Osteoblast (primary cell): ENCODE measurements around the gene TRIM72. TPM values are rescaled to one million over a fixed set of nuclear protein-coding genes. Genes with fewer than 3 reads are reported as not detected.
"Not testable (repeated sequence)": the region's sequence is repeated elsewhere in the genome, so short reads cannot be mapped to it uniquely, and the experiment has no call there.

Source experiments
- DNase-seq: peaks from one replicate; pipeline ENCODE4 v3.0.0; 2011; ENCODE audit warnings: low spot score, mixed read lengths; ENCODE audit not compliant: insufficient read length; ENCODE audit errors: missing footprints
- H2AFZ ChIP-seq: 2 replicates; pipeline ENCODE4 v1.6.0; 2011; ENCODE audit warnings: mild to moderate bottlenecking, low read length
- H3K27ac ChIP-seq: 2 replicates; pipeline ENCODE4 v1.5.1; 2011; ENCODE audit warnings: mild to moderate bottlenecking, low read depth, low read length, moderate library complexity
- H3K27me3 ChIP-seq: 2 replicates; pipeline ENCODE4 v1.6.0; 2012; ENCODE audit warnings: mild to moderate bottlenecking, control low read depth, inconsistent platforms, low read length, moderate library complexity; ENCODE audit not compliant: insufficient read depth
- H3K36me3 ChIP-seq: 2 replicates; pipeline ENCODE4 v1.5.1; 2011; ENCODE audit warnings: mild to moderate bottlenecking, low read length, control low read depth, moderate library complexity; ENCODE audit not compliant: insufficient read depth
- H3K4me1 ChIP-seq: 2 replicates; pipeline ENCODE4 v1.5.1; 2011; ENCODE audit warnings: mild to moderate bottlenecking, low read length, control low read depth, moderate library complexity; ENCODE audit not compliant: insufficient read depth
- H3K4me2 ChIP-seq: 2 replicates; pipeline ENCODE4 v1.6.0; 2011; ENCODE audit warnings: mild to moderate bottlenecking, low read length; ENCODE audit not compliant: insufficient read depth
- H3K4me3 ChIP-seq: fragments of 200-600 bp; sonication (generic); 3 replicates; pipeline ENCODE4 v1.5.1; 2012; ENCODE audit warnings: mild to moderate bottlenecking, low read length, inconsistent platforms; ENCODE audit not compliant: insufficient read depth
- H3K79me2 ChIP-seq: 2 replicates; pipeline ENCODE4 v1.6.0; 2012; ENCODE audit warnings: mild to moderate bottlenecking, low read length, control low read depth, inconsistent platforms; ENCODE audit not compliant: insufficient read depth
- H3K9me3 ChIP-seq: 2 replicates; pipeline ENCODE4 v1.5.1; 2011; ENCODE audit warnings: low read depth, low read length, control low read depth
- H4K20me1 ChIP-seq: 2 replicates; pipeline ENCODE4 v1.6.0; 2012; ENCODE audit warnings: mild to moderate bottlenecking, low read length, control low read depth; ENCODE audit not compliant: insufficient read depth
- CTCF ChIP-seq: IDR thresholded peaks from 2 replicates; pipeline ENCODE4 v1.5.1; 2011; ENCODE audit warnings: mild to moderate bottlenecking, low read depth, low read length, moderate library complexity; ENCODE audit errors: extremely low read depth
- small RNA-seq: library from RNA; depleted of rRNA; stranded (forward); fragments of <200 nt; gene quantifications from one replicate; pipeline ENCODE3, GENCODE V24; 2012
- total RNA-seq: library from RNA; depleted of rRNA; stranded (reverse); fragments of >200 nt; gene quantifications from 2 replicates; pipeline ENCODE4 v1.2.3, GENCODE V29; 2012

TRIM72 gene
- total RNA-seq, 1 donor = not detected

GRCh38 chr16:31276600-31276999 is 62.7 kb downstream of the TRIM72 start:
- Histone ChIP-seq H4K20me1 (no peaks in the 10 kb centered on the region), H3K27me3 (no peaks in the 10 kb centered on the region), H3K9me3 (no peaks in the 10 kb centered on the region), H3K36me3 (no peaks in the 10 kb centered on the region), H3K4me3 (no peak overlapping the region), H3K4me1 (no peaks in the 10 kb centered on the region), H3K27ac (no peak overlapping the region), H3K79me2 (no peaks in the 10 kb centered on the region), H2AFZ (no peak overlapping the region), H3K4me2 (no peak overlapping the region)
- no peak for TF ChIP-seq CTCF
- DNase-seq = no peak

GRCh38 chr16:31277659-31278260 is 63.8 kb downstream of the TRIM72 start:
- H3K9me3 ChIP-seq = no peaks in the 10 kb centered on the region
- no peak overlapping the region for H3K4me2 ChIP-seq
- no peaks in the 10 kb centered on the region for H3K4me1 ChIP-seq
- no peak for DNase-seq
- no peak overlapping the region for H3K27ac ChIP-seq
- no peak overlapping the region for H3K4me3 ChIP-seq
- H2AFZ ChIP-seq = no peak overlapping the region
- no peak for TF ChIP-seq CTCF
- H3K36me3 ChIP-seq = no peaks in the 10 kb centered on the region
- H3K79me2 ChIP-seq = no peaks in the 10 kb centered on the region
- H3K27me3 ChIP-seq = no peaks in the 10 kb centered on the region
- no peaks in the 10 kb centered on the region for H4K20me1 ChIP-seq

- not testable (repeated sequence) for H3K27ac ChIP-seq, H4K20me1 ChIP-seq, DNase-seq, H3K9me3 ChIP-seq, H3K36me3 ChIP-seq, H3K4me3 ChIP-seq, H3K27me3 ChIP-seq, H3K4me2 ChIP-seq, H2AFZ ChIP-seq, H3K4me1 ChIP-seq, H3K79me2 ChIP-seq
Measured at GRCh38 chr16:31278853-31279252, 64.9 kb downstream of the TRIM72 start.

Small RNA genes within 50 kb of the gene (small RNA-seq; reads per million reads assigned to genes)
- gene AC009088.4 (not detected), gene NDUFA3P6 (not detected)

Other genes with a start within 250 kb of the TRIM72 start
- 45.6 and 47.7 TPM in 2 replicates for gene HSD3B7, start 228.9 kb upstream of the TRIM72 start, total RNA-seq
- gene STX1B, start 203.5 kb upstream of the TRIM72 start, total RNA-seq = 0.72 and 2.9 TPM in 2 replicates
- gene STX4, start 180.6 kb upstream of the TRIM72 start, total RNA-seq = 26.8 and 30.6 TPM in 2 replicates
- gene ZNF668, start 139.9 kb upstream of the TRIM72 start, total RNA-seq = 14.4 and 14.5 TPM in 2 replicates
- gene ZNF646, start 139.7 kb upstream of the TRIM72 start, total RNA-seq = 15.6 and 18.5 TPM in 2 replicates
- 2.7 and 2.9 TPM in 2 replicates for gene PRSS53, start 125.2 kb upstream of the TRIM72 start, total RNA-seq
- gene VKORC1, start 119.3 kb upstream of the TRIM72 start, total RNA-seq = 132 and 147 TPM in 2 replicates
- 25.9 and 30.0 TPM in 2 replicates for gene BCKDK, start 105.7 kb upstream of the TRIM72 start, total RNA-seq
- 31.8 and 35.1 TPM in 2 replicates for gene KAT8, start 96.5 kb upstream of the TRIM72 start, total RNA-seq
- not detected in 2 replicates for gene PRSS8, start 78.4 kb upstream of the TRIM72 start, total RNA-seq
- 0.29 TPM in 1 of 2 replicates, not detected in the other for gene PRSS36, start 64.1 kb upstream of the TRIM72 start, total RNA-seq
- gene FUS, start 34.0 kb upstream of the TRIM72 start, total RNA-seq = 24.2 and 30.4 TPM in 2 replicates
- gene PYCARD, start 11.4 kb upstream of the TRIM72 start, total RNA-seq = 53.9 and 61.5 TPM in 2 replicates
- gene PYDC1, start 3.0 kb downstream of the TRIM72 start, total RNA-seq = not detected in 2 replicates
- gene ITGAM, start 45.9 kb downstream of the TRIM72 start, total RNA-seq = 0.36 TPM in 1 of 2 replicates, not detected in the other
- under 0.01 and 0.36 TPM in 2 replicates for gene ITGAX, start 141.1 kb downstream of the TRIM72 start, total RNA-seq
- not detected in 2 replicates for gene ITGAD, start 179.2 kb downstream of the TRIM72 start, total RNA-seq
- gene COX6A2, start 214.2 kb downstream of the TRIM72 start, total RNA-seq = not detected in 2 replicates
- 1.1 and 1.2 TPM in 2 replicates for gene ZNF843, start 228.7 kb downstream of the TRIM72 start, total RNA-seq
- gene ARMC5, start 245.4 kb downstream of the TRIM72 start, total RNA-seq = 10.6 and 12.7 TPM in 2 replicates